ENCODE data around the gene ANKIB1.

DNA sequence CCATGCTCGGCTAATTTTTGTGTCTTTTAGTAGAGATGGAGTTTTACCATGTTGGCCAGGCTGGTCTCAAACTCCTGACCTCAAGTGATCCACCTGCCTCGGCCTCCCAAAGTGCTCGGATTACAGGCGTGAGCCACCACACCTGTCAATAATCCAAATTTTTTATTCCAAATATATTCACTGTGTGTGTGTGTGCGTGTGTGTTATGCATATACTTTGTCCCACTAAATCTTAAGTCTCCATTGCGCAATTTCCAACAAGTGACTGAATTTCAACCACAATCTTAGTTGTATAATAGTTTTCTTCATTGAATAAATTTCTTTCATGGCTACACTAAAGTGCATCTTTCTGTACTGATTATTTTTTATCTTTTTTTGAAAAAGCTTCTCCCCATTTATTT lies 2.8 kb upstream of the ANKIB1 start:
- TF ChIP-seq RXRA (IDR thresholded peaks at IDR 0.05) (no peak), EGR1 (IDR thresholded peaks at IDR 0.05; ENCODE audit: low read depth in 2 of 2) (no peak), RAD21 (IDR thresholded peaks at IDR 0.05) (no peak), NR2F2 (IDR thresholded peaks at IDR 0.05) (no peak), TAF1 (conservative IDR thresholded peaks at IDR 0.05) (no peak)
- TF ChIP-seq, protein P1, sequence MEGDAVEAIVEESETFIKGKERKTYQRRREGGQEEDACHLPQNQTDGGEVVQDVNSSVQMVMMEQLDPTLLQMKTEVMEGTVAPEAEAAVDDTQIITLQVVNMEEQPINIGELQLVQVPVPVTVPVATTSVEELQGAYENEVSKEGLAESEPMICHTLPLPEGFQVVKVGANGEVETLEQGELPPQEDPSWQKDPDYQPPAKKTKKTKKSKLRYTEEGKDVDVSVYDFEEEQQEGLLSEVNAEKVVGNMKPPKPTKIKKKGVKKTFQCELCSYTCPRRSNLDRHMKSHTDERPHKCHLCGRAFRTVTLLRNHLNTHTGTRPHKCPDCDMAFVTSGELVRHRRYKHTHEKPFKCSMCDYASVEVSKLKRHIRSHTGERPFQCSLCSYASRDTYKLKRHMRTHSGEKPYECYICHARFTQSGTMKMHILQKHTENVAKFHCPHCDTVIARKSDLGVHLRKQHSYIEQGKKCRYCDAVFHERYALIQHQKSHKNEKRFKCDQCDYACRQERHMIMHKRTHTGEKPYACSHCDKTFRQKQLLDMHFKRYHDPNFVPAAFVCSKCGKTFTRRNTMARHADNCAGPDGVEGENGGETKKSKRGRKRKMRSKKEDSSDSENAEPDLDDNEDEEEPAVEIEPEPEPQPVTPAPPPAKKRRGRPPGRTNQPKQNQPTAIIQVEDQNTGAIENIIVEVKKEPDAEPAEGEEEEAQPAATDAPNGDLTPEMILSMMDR (IDR thresholded peaks at IDR 0.05; ENCODE audit: low read depth, low read length, missing input control), result no peak
- TF ChIP-seq, protein P2, sequence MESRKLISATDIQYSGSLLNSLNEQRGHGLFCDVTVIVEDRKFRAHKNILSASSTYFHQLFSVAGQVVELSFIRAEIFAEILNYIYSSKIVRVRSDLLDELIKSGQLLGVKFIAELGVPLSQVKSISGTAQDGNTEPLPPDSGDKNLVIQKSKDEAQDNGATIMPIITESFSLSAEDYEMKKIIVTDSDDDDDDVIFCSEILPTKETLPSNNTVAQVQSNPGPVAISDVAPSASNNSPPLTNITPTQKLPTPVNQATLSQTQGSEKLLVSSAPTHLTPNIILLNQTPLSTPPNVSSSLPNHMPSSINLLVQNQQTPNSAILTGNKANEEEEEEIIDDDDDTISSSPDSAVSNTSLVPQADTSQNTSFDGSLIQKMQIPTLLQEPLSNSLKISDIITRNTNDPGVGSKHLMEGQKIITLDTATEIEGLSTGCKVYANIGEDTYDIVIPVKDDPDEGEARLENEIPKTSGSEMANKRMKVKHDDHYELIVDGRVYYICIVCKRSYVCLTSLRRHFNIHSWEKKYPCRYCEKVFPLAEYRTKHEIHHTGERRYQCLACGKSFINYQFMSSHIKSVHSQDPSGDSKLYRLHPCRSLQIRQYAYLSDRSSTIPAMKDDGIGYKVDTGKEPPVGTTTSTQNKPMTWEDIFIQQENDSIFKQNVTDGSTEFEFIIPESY (IDR thresholded peaks at IDR 0.05), result no peak
